ENCODE measurements around the gene SMCO4. TPM values are rescaled to one million over a fixed set of nuclear protein-coding genes. Genes with fewer than 3 reads are reported as not detected.
"Not testable (repeated sequence)": the region's sequence is repeated elsewhere in the genome, so short reads cannot be mapped to it uniquely, and the experiment has no call there.

Gene SMCO4
- total RNA-seq, 1 experiment from 2014 or later: 6.1 TPM

DNA sequence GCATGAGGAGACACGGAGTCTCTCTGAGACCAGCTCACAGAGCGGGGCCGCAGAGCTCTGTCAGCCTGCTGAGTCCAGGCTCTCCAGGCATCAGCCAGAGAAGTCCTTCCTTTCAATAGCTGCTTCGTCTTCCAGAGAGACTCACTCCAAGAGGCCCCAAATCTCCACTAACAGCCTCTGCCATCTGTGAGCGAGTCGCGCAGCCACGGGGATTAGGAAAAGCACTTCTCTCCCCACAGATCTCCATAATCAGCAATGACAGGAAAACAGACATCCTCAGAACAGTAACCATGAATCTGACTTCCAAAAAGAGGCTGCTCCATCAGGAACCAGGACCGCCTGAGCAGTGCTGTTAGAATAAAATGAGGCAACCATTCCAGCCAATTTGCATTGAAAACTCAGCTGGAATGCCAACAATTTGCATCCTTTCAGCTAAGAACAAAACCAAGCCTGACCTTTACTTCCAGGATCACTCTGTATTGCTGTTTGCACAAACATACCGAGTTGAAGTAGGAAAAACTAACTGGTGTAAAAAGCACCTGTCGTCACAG is 65.4 kb downstream of the SMCO4 start:
- DNase-seq (ENCODE audit: low spot score): no peak

DNA sequence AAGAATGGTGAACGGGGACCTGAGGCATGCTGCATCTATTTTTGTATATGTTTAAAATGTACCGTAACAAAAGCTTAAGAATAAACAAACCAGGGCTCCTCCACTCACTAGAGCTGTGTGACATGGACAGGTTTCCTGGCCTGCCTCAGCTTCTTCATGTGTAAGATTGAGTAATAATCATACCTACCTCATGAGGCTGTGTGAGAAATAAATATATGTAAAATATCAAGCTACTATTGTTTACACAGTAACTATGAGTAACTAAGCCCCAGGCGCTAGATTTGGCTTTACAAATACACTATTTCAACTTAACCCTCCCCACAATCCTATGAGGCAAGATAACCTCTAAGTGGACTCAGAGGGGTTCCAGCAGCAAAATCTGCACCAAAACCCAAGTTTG is 66.4 kb downstream of the SMCO4 start:
- DNase-seq (ENCODE audit: low spot score): no peak

GRCh38 chr11:93474123-93474522 is 69.1 kb downstream of the SMCO4 start:
- no peak for DNase-seq (ENCODE audit: low spot score)

DNA sequence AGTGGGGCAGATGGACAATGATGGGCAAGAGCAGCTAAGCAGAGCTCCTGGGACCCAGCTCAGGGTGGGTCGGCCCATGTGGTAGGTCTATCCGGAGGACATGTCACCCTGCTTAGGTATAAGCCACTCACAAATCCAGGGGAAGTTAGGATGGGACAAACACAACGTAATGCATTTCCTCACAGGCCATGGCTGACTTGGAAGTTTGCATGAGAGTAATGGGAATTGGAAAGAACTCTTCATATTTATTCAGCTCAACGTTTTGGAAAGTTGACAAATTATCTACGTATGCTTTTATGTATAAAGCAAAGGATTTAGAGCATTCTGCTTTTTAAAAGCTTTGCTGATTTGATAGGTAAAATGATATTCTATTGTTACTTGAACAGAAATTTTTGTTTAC is 74.9 kb downstream of the SMCO4 start:
- no peak for DNase-seq (ENCODE audit: low spot score)

GRCh38 chr11:93467054-93467453 is 76.1 kb downstream of the SMCO4 start:
- no peak for DNase-seq (ENCODE audit: low spot score)

DNA sequence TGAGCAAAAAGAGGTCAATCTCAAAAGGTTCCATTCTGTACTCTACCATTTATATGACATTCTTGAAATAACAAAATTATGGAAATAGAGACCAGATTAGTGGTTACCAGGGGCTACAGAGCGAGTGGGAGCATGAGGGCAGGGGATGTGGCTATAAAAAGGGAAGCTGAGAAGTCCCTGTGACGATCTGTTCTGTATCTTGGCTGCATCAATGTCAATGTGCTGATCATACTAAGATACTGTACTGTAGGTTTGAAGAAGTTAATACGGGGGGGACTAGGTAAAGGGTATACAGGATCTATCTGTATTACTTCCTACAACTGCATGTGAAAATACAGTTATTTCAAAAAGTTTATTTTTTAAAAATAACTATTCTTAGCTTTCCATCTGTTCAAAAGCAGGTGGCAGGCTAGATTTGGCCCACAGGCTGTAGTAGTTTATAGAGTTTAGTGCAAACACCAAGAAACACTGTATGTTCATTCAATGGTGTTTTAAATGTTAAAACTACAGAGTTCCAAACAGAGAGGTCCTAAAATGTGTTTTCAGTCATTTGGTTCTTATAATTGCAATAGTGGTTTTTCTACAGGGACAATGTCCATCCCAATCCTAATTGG is 78.2 kb downstream of the SMCO4 start:
- no peak for DNase-seq (ENCODE audit: low spot score)

GRCh38 chr11:93463666-93464065 is 79.5 kb downstream of the SMCO4 start:
- DNase-seq (ENCODE audit: low spot score): not testable (repeated sequence)

DNA sequence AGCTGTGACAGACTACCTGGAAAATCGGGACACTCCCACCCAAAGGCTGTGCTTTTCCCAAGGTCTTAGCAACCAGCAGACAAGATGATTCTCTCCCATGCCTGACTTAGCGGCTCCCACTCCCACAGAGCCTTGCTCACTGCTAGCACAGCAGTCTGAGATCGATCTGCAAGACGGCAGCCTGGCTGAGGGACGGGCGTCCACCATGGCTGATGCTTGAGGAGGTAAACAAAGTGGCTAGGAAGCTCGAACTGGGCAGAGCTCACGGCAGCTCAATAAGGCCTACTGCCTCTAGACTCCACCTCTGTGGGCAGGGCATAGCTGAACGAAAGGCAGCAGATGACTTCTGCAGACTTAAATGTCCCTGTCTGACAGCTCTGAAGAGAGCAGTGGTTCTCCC is 84.9 kb downstream of the SMCO4 start:
- DNase-seq (ENCODE audit: low spot score): no peak

DNA sequence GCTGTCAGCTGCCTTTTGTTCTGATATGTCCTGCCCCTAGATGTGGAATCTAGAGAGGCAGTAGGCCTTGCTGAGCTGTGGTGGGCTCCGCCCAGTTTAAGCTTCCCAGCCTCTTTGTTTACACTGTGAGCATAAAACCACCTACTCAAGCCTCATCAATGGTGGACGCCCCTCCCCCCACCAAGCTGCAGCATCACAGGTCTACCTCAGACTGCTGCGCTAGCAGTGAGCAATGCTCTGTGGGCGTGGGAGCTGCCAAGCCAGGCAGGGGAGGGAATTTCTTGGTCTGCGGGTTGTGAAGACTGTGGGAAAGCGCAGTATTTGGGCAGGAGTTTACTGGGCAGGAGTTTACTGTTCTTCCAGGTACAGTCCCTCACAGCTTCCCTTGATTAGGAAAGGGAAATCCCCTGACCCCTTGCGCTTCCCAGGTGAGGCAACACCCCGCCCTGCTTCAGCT is 98.5 kb downstream of the SMCO4 start:
- DNase-seq (ENCODE audit: low spot score): no peak

GRCh38 chr11:93443232-93443631 is 100.0 kb downstream of the SMCO4 start:
- not testable (repeated sequence) for DNase-seq (ENCODE audit: low spot score)

GRCh38 chr11:93432247-93432646 is 110.9 kb downstream of the SMCO4 start:
- no peak for DNase-seq (ENCODE audit: low spot score)

Other genes with a start within 250 kb of the SMCO4 start
- gene DEUP1, start 212.6 kb downstream of the SMCO4 start, total RNA-seq (2014; rRNA removed; shearing (Covaris generic)): not detected in 2 replicates
- 16.6 and 17.8 TPM in 2 replicates for gene CEP295, start 118.3 kb upstream of the SMCO4 start, total RNA-seq (2014; rRNA removed; shearing (Covaris generic))
- 87.6 and 97.8 TPM in 2 replicates for gene TAF1D, start 198.1 kb upstream of the SMCO4 start, total RNA-seq (2014; rRNA removed; shearing (Covaris generic))
- gene C11orf54, start 198.3 kb upstream of the SMCO4 start, total RNA-seq (2014; rRNA removed; shearing (Covaris generic)): 14.0 and 18.6 TPM in 2 replicates
- gene MED17, start 240.9 kb upstream of the SMCO4 start, total RNA-seq (2014; rRNA removed; shearing (Covaris generic)): 12.9 and 18.6 TPM in 2 replicates